HG03039 (cell line): ENCODE results near the gene GALNT4.

Experiments used
- ATAC-seq: cut with Tn5 transposase; IDR thresholded peaks from one replicate; pipeline ENCODE4 v1.9.1; 2021; ENCODE audit warnings: mild to moderate bottlenecking, moderate library complexity; ENCODE audit not compliant: unreplicated experiment

The GALNT4 gene

GRCh38 chr12:89494411-89495231 lies 30.0 kb downstream of the GALNT4 start:
- ATAC-seq: peak; percentile 60

DNA sequence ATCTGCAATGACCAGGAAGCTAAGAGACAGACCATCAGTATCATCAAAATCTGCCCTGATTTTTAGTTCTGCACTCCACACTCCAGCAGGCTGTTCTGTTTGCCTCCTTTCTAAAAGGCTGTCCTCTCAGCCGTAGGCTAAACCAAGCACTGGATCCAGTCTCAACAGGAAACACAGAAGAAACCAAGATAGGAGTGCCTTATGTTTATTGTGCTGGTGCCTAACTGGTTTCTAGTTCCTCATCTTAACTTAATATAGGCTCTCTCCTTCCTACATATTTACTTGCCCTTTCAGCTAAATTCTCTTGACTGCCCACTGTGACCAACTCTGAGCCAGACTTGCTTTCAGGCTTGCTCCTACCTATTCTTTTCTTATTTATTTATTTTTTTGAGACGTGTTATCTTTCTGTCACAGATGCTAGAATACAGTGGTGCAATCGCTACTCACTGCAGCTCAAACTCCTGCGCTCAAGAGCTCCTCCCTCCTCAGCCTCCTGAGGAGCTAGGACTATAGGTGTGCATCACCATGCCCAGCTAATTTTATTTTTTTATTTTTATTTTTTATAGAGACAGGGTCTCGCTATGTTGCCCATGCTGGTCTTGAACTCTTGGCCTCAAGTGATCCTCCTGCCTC lies 30.8 kb downstream of the GALNT4 start:
- ATAC-seq: no peak

DNA sequence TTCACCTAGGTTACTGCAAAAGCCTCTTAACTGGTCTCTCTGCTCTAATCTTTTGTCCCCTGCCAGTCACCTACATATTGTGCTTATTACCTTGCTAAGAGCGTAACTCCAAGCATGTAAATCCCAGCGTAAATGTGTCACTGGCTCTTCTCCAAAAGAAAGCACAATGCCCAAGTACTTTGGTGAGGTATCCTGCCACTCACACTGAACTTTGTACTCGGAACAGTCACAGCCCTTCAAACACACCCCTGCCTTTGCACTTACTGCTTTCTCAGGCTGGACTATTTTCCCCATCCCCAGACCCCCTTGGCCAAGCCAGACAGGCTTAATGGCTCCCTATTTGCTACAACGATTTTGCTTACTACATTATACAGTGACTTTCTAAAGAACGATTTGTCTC lies 31.7 kb downstream of the GALNT4 start:
- ATAC-seq: no peak

GRCh38 chr12:89490922-89491321 lies 33.7 kb downstream of the GALNT4 start:
- ATAC-seq: no peak

DNA sequence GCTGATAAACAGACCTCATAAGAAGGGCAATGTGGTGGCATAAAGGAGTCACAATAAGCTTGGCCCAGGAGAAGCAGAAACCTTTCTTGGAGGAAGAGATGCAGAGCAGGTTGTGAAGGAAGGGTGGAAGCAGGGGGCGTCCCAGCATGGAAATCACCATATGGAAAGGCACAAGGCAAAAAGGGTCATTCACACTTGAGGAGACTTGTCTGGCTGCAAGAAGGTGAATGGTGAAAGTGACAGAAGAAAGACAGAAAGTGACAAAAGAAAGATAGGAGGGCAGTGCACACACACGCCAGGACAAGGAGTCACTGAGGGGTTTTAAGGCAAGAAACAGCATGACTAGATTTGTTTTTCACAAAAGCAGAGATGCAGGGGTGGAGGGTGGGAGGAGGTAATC lies 38.3 kb downstream of the GALNT4 start:
- ATAC-seq: no peak

DNA sequence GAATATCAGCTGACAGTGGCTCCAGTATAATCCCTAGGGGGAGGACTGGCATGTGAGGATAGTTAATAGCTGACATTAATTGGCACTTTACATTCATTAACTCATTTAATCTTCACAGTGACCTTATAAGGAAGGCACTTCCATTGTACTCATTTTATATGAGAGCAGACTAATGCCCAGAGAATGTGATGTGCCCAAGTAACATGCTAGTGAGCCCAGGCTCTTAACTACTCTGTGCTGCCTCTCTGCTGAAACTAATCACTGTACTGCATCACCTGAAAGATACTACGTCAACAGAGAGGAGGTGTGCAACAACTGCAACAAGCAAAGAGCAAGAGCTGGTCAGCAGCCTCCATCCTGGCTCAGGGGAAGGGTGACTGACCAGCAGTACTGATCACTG lies 40.1 kb downstream of the GALNT4 start:
- no peak for ATAC-seq

DNA sequence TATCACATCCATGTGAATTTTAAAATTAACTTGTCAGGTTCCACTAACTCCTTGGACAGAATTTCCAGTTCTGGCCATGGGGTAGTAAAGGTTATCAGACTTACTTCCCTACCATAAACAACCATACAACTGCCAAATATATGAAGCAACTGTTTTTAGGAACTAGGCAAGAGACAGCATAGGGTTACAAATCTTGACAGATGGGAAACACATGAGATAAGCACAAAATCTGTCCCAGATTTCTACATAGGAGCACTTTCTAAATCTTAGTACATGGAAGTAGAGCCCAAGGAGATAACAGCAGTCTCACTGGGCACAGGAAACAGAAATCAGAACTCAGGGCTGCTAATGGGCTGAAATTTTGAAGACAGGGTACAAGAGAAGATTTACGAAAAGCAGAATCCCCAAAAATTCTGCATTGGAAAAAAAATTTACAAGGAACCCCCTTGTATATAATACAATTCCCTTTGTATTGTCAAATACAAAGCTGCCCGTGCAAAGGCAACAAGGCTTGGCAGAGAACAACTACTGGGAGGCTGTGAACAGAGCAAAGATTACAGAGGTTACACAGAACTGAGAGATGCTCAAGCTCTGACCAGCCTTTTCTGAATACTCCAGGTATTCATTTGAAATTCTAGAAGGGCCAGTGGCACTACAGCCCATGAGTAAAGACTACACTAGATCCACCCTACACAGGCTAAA lies 43.2 kb downstream of the GALNT4 start:
- ATAC-seq: no peak

- ATAC-seq: no peak
Observed at GRCh38 chr12:89479982-89480381, 44.6 kb downstream of the GALNT4 start.

GRCh38 chr12:89477633-89478279 lies 46.8 kb downstream of the GALNT4 start:
- ATAC-seq: no peak

- ATAC-seq: no peak
Observed at GRCh38 chr12:89476904-89477595, 47.5 kb downstream of the GALNT4 start.

DNA sequence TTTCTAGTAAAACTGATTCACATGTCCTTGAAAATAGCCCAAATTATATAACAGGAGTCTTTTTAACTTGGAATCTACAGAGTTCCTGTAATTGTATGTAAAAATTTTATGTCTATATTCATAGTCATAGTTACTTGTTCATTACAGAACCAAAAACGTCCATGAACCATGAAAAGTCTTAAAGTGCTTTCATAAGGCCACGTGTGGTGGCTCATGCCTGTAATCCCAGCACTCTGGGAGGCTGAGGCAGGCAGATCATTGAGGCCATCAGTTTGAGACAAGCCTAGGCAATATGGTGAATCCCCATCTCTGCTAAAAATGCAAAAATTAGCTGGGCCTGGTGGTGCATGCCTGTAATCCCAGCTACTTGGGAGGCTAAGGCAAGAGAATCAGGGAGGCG lies 48.4 kb downstream of the GALNT4 start:
- ATAC-seq: no peak

DNA sequence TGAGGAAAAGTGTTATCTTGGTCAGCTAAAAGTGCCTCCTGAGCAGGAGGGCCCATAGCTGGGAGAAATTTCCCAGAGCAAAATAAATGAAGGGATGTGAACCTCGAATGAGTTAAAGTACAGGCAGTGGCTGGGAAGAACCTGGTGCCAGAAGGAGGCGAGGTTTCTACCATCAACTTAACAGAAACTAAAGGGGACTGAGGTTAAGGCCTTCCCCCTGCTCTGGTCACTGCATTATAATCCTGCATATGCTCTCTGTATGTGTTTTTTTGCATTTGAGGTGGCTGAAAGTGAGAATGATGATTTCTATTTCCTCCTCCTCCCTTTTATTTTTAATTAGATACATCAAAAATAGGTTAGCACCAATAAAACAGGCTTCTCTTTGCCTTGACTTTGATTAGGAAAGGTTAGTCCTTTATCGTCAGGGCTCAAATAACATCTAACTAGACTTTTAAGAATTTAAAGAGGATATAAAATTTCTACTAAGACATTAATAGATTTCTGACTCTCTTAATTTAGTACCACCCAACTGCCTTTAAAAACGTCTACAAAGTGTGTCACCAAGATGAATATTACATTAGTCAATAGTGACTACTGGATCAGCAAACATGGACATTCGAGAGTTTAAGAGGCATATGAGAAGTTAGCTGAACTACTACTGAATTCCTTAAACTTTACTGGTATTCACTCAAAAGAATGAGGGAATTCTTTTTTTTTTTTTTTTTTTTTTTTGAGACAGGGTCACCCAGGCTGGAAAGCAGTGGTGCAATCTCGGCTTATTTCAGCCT lies 49.2 kb downstream of the GALNT4 start:
- ATAC-seq: no peak

GRCh38 chr12:89474615-89475014 lies 50.0 kb downstream of the GALNT4 start:
- no peak for ATAC-seq
